DOHH2 (cell line): Measurements from ENCODE around the gene ANGPTL3.
"Not testable (repeated sequence)": the region's sequence is repeated elsewhere in the genome, so short reads cannot be mapped to it uniquely, and the experiment has no call there.

Experiments
- H3F3A ChIP-seq: fragments of 200-600 bp; sonication (generic), shearing (Covaris generic); 2 replicates; pipeline ENCODE4 v1.6.0; 2016; ENCODE audit warnings: antibody characterized with exemption, mild to moderate bottlenecking; ENCODE audit not compliant: control insufficient read depth, insufficient read depth
- H3K27ac ChIP-seq: fragments of 200-600 bp; sonication (generic); 2 replicates; pipeline ENCODE4 v1.5.1; 2014; ENCODE audit warnings: low read depth, mild to moderate bottlenecking, low read length, moderate library complexity
- H3K27me3 ChIP-seq: fragments of 200-600 bp; sonication (generic); 2 replicates; pipeline ENCODE4 v1.6.1; 2014; ENCODE audit warnings: mild to moderate bottlenecking, low read length, mixed read lengths; ENCODE audit not compliant: control insufficient read depth
- H3K36me3 ChIP-seq: fragments of 200-600 bp; sonication (generic); 2 replicates; pipeline ENCODE4 v1.6.1; 2014; ENCODE audit warnings: mild to moderate bottlenecking, low read length, moderate library complexity, mixed read lengths; ENCODE audit not compliant: control insufficient read depth
- H3K4me1 ChIP-seq: fragments of 200-600 bp; sonication (generic); 2 replicates; pipeline ENCODE4 v1.6.1; 2014; ENCODE audit warnings: mild to moderate bottlenecking, low read length, mixed read lengths; ENCODE audit not compliant: control insufficient read depth
- H3K4me2 ChIP-seq: fragments of 200-600 bp; sonication (generic); 2 replicates; pipeline ENCODE4 v1.6.0; 2014; ENCODE audit warnings: mild to moderate bottlenecking, low read length, moderate library complexity
- H3K4me3 ChIP-seq: fragments of 200-600 bp; sonication (generic); 2 replicates; pipeline ENCODE4 v1.5.1; 2014; ENCODE audit warnings: mild to moderate bottlenecking, low read length, mixed read lengths
- H3K79me2 ChIP-seq: fragments of 200-600 bp; sonication (generic); 2 replicates; pipeline ENCODE4 v1.6.1; 2014; ENCODE audit warnings: mild to moderate bottlenecking, low read length, mixed read lengths; ENCODE audit not compliant: control insufficient read depth
- H3K9me2 ChIP-seq: fragments of 200-600 bp; sonication (generic); replicated peaks from 2 replicates; pipeline ENCODE4 v1.6.1; 2014; ENCODE audit warnings: mild to moderate bottlenecking, low read length, mixed read lengths; ENCODE audit not compliant: control insufficient read depth
- H3K9me3 ChIP-seq: fragments of 200-600 bp; sonication (generic); 2 replicates; pipeline ENCODE4 v1.6.1; 2014; ENCODE audit warnings: antibody characterized with exemption, low read length, mixed read lengths; ENCODE audit not compliant: control insufficient read depth, insufficient read depth
- H4K20me1 ChIP-seq: fragments of 200-600 bp; sonication (generic); 2 replicates; pipeline ENCODE4 v1.6.0; 2014; ENCODE audit warnings: low read depth, mild to moderate bottlenecking, antibody characterized with exemption, low read length, moderate library complexity; ENCODE audit not compliant: control insufficient read depth, insufficient read depth
- EZH2phosphoT487 ChIP-seq: fragments of 200-600 bp; sonication (generic); IDR thresholded peaks from 2 replicates; pipeline ENCODE4 v1.6.1; 2017; ENCODE audit warnings: borderline replicate concordance, mild to moderate bottlenecking, antibody characterized with exemption, low read length, moderate library complexity, mixed read lengths
- TF ChIP-seq, protein P1 (sequence below): fragments of 200-600 bp; sonication (generic); IDR thresholded peaks from one replicate; pipeline ENCODE4 v1.5.1; 2014; ENCODE audit warnings: antibody characterized with exemption, mild to moderate bottlenecking, low read depth, low read length; ENCODE audit not compliant: poor library complexity, severe bottlenecking

Gene ANGPTL3

DNA sequence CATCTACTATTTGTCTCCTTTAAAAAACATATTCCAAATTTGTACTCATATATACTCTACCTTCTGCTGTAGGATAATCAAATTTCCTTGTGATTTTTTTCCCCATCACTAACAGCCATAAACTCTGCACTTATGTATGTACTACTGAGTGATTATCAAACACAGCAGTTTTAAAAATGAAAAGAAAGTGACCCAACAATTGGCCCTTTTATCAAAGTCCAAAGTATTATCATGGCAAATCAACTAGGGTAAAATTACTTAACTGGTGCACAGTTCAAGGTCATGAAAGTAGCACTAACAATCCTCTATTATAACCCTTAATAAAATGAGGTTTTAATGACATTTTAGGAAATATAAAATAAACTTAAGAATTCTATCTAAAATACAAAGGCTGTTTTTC lies 11.6 kb downstream of the ANGPTL3 start:
- Histone ChIP-seq H3K4me2 (no peak overlapping the region), H3K4me3 (no peak overlapping the region), H3F3A (0 out of 2 replicates have a peak, but pooled peaks cover 2% of the 10 kb centered on the region), H3K27ac (no peak overlapping the region), H3K4me1 (peaks cover 15% of the 10 kb centered on the region), H3K27me3 (no peaks in the 10 kb centered on the region), H3K9me3 (no peaks in the 10 kb centered on the region), H3K79me2 (no peaks in the 10 kb centered on the region), H4K20me1 (no peaks in the 10 kb centered on the region), H3K9me2 (no peaks in the 10 kb centered on the region), H3K36me3 (peaks cover 8% of the 10 kb centered on the region)
- TF ChIP-seq, protein P1, sequence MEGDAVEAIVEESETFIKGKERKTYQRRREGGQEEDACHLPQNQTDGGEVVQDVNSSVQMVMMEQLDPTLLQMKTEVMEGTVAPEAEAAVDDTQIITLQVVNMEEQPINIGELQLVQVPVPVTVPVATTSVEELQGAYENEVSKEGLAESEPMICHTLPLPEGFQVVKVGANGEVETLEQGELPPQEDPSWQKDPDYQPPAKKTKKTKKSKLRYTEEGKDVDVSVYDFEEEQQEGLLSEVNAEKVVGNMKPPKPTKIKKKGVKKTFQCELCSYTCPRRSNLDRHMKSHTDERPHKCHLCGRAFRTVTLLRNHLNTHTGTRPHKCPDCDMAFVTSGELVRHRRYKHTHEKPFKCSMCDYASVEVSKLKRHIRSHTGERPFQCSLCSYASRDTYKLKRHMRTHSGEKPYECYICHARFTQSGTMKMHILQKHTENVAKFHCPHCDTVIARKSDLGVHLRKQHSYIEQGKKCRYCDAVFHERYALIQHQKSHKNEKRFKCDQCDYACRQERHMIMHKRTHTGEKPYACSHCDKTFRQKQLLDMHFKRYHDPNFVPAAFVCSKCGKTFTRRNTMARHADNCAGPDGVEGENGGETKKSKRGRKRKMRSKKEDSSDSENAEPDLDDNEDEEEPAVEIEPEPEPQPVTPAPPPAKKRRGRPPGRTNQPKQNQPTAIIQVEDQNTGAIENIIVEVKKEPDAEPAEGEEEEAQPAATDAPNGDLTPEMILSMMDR, result no peak
- TF ChIP-seq EZH2phosphoT487, result no peak

DNA sequence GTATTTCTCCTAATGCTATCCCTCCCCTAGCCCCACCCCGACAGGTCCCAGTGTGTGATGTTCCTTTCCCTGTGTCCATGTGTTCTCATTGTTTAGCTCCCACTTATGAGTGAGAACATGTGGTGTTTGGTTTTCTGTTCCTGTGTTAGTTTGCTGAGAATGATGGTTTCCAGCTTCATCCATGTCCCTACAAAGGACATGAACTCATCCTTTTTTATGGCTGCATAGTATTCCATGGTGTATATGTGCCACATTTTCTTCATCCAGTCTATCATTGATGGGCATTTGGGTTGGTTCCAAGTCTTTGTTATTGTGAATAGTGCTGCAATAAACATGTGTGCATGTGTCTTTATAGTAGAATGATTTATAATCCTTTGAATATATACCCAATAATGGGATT lies 13.3 kb downstream of the ANGPTL3 start:
- not testable (repeated sequence) for H3K9me3 ChIP-seq, H3F3A ChIP-seq, H3K36me3 ChIP-seq, H3K4me3 ChIP-seq, H4K20me1 ChIP-seq, H3K27ac ChIP-seq, H3K79me2 ChIP-seq, H3K9me2 ChIP-seq, H3K27me3 ChIP-seq, H3K4me2 ChIP-seq
- H3K4me1 ChIP-seq, result peaks cover 23% of the 10 kb centered on the region

DNA sequence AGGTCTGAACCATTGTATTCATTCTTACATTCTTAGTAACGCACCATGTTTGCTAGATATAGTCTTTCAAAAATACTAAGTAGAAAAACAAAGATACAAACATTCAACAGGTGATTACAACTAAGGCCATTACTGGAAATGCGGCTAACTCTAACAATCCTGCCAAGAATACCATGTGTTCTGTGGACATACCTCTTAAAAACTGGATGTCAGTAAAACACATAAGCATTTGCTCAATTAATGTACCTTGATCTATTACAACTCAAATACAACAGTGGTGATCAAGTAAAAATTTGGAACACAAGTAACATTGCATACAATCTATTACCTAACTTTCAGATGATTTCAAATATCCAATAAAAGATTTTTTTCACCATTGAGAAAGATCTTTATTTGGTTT lies 15.4 kb downstream of the ANGPTL3 start:
- Histone ChIP-seq H3K79me2 (no peaks in the 10 kb centered on the region), H4K20me1 (no peaks in the 10 kb centered on the region), H3F3A (0 out of 2 replicates have a peak, but pooled peaks cover 2% of the 10 kb centered on the region), H3K27ac (peak overlapping the region; percentile 60), H3K4me1 (peaks cover 23% of the 10 kb centered on the region), H3K4me2 (peak overlapping the region; percentile 55), H3K9me2 (no peaks in the 10 kb centered on the region), H3K4me3 (peak overlapping the region; percentile 45), H3K27me3 (no peaks in the 10 kb centered on the region), H3K36me3 (peaks cover 8% of the 10 kb centered on the region), H3K9me3 (no peaks in the 10 kb centered on the region)
- TF ChIP-seq, protein P1, result no peak
- no peak for TF ChIP-seq EZH2phosphoT487

DNA sequence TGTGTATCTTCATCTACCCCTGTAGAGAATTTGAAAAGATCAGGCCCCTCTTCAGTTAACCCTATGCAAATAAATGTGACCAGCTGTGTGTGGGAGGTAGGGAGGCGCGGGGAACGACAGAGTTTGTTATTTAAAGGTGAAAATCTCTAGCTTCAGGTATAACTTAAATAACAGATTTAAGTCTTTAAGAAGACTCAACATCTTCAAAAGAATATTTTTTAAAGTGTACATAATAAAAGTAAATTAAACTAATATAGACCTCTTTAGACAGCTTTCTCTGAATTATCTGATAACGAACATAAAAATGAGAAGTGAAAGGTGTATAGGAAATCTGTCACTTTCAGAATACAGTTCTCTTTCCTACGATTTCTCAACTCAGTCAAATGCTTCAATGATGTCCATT lies 16.0 kb downstream of the ANGPTL3 start:
- TF ChIP-seq, protein P1, result no peak
- TF ChIP-seq EZH2phosphoT487, result no peak
- Histone ChIP-seq H3K4me3 (peak overlapping the region; percentile 45), H3K27ac (peak overlapping the region; percentile 60), H3K36me3 (peaks cover 8% of the 10 kb centered on the region), H3K9me2 (no peaks in the 10 kb centered on the region), H3K9me3 (no peaks in the 10 kb centered on the region), H3K79me2 (no peaks in the 10 kb centered on the region), H3K27me3 (no peaks in the 10 kb centered on the region), H3K4me2 (peak overlapping the region; percentile 55), H3K4me1 (peaks cover 23% of the 10 kb centered on the region), H3F3A (0 out of 2 replicates have a peak, but pooled peaks cover 2% of the 10 kb centered on the region), H4K20me1 (no peaks in the 10 kb centered on the region)
